IMR-90 (cell line): ENCODE data around the gene VTN. TPM values are rescaled to one million over a fixed set of nuclear protein-coding genes. Genes with fewer than 3 reads are reported as not detected.

Experiments used
- ATAC-seq: fragments of 200-7000 bp; cut with Tn5 transposase; 2 replicates; pipeline ENCODE4 v1.9.1; 2020; ENCODE audit warnings: low read depth, mild to moderate bottlenecking, moderate library complexity
- BruUV-seq: library from RNA; stranded (reverse); fragments of 400-500 nt; replicated peaks from 2 replicates; lab custom pipeline; 2021; lab: Mats Ljungman, UMichigan
- CTCF ChIA-PET: fragments of 300-600 bp; formaldehyde crosslinking; extraction: SDS; loops from one replicate; lab custom pipeline; 2021; ENCODE audit warnings: antibody characterized with exemption; lab: Yijun Ruan, JAX
- POLR2A ChIA-PET: fragments of 300-600 bp; sonication (Branson Sonifier 250); formaldehyde crosslinking; loops from one replicate; lab custom pipeline; 2022; ENCODE audit warnings: antibody characterized with exemption; ENCODE audit not compliant: unreplicated experiment; lab: Charles Lee
- DNase-seq: peaks from one replicate; pipeline ENCODE4 v3.0.0; 2013
- H2AFZ ChIP-seq: replicated peaks from 2 replicates; pipeline ENCODE3; 2013; ENCODE audit warnings: low read length, mild to moderate bottlenecking; ENCODE audit not compliant: poor library complexity
- H2AK5ac ChIP-seq: 2 replicates; pipeline ENCODE4 v1.6.1; 2013; ENCODE audit warnings: low read depth, low read length, inconsistent platforms
- H2AK9ac ChIP-seq: replicated peaks from 2 replicates; pipeline ENCODE3; 2013; ENCODE audit warnings: mild to moderate bottlenecking, low read depth, low read length, moderate library complexity; ENCODE audit not compliant: poor library complexity
- H2BK120ac ChIP-seq: 2 replicates; pipeline ENCODE4 v1.6.1; 2013; ENCODE audit warnings: low read depth, low read length, inconsistent platforms
- H2BK15ac ChIP-seq: 3 replicates; pipeline ENCODE4 v1.6.1; 2013; ENCODE audit warnings: low read depth, low read length, inconsistent platforms
- H2BK20ac ChIP-seq: 2 replicates; pipeline ENCODE4 v1.6.1; 2013; ENCODE audit warnings: low read depth, mild to moderate bottlenecking, inconsistent platforms, low read length, moderate library complexity
- H2BK5ac ChIP-seq: 2 replicates; pipeline ENCODE4 v1.6.1; 2013; ENCODE audit warnings: mild to moderate bottlenecking, low read depth, low read length, inconsistent platforms; ENCODE audit not compliant: poor library complexity, severe bottlenecking
- H3K14ac ChIP-seq: replicated peaks from 2 replicates; pipeline ENCODE4 v1.6.1; 2013; ENCODE audit warnings: low read depth, low read length, inconsistent platforms
- H3K18ac ChIP-seq: 2 replicates; pipeline ENCODE4 v1.6.1; 2013; ENCODE audit warnings: low read depth, low read length, control low read depth
- H3K23ac ChIP-seq: 2 replicates; pipeline ENCODE4 v1.6.1; 2013; ENCODE audit warnings: low read depth, low read length, inconsistent platforms
- H3K27ac ChIP-seq: 2 replicates; pipeline ENCODE4 v1.5.1; 2013; ENCODE audit warnings: mild to moderate bottlenecking, control low read depth, low read length; ENCODE audit not compliant: insufficient read depth
- H3K27me3 ChIP-seq: 2 replicates; pipeline ENCODE4 v1.6.1; 2013; ENCODE audit warnings: low read length; ENCODE audit not compliant: control insufficient read depth, insufficient read depth
- H3K36me3 ChIP-seq: 2 replicates; pipeline ENCODE4 v1.6.1; 2013; ENCODE audit warnings: low read length, mixed read lengths; ENCODE audit not compliant: control insufficient read depth, insufficient read depth
- H3K4ac ChIP-seq: 2 replicates; pipeline ENCODE4 v1.6.1; 2013; ENCODE audit warnings: low read depth, low read length, inconsistent platforms
- H3K4me1 ChIP-seq: 2 replicates; pipeline ENCODE4 v1.6.1; 2013; ENCODE audit warnings: low read length, mixed read lengths; ENCODE audit not compliant: control insufficient read depth, insufficient read depth
- H3K4me2 ChIP-seq: 2 replicates; pipeline ENCODE4 v1.6.1; 2013; ENCODE audit warnings: low read depth, mild to moderate bottlenecking, control low read depth, low read length, moderate library complexity
- H3K4me3 ChIP-seq: 2 replicates; pipeline ENCODE4 v1.5.1; 2013; ENCODE audit warnings: low read depth, mild to moderate bottlenecking, control low read depth, low read length, moderate library complexity; ENCODE audit not compliant: insufficient read depth
- H3K56ac ChIP-seq: 2 replicates; pipeline ENCODE4 v1.6.1; 2013; ENCODE audit warnings: low read length, inconsistent platforms; ENCODE audit not compliant: insufficient read depth; ENCODE audit errors: extremely low read depth
- H3K79me1 ChIP-seq, 2 experiments: 2 replicates each; pipeline ENCODE4 v1.6.1; 2013; ENCODE audit warnings: low read length in 2 of 2, inconsistent platforms in 1 of 2, low read depth in 1 of 2
- H3K9ac ChIP-seq: 2 replicates; pipeline ENCODE4 v1.6.1; 2013; ENCODE audit warnings: low read depth, low read length, control low read depth
- H3K9me1 ChIP-seq: 2 replicates; pipeline ENCODE4 v1.6.1; 2013; ENCODE audit warnings: low read length, inconsistent platforms; ENCODE audit not compliant: insufficient read depth
- H3K9me3 ChIP-seq: 2 replicates; pipeline ENCODE4 v1.6.1; 2013; ENCODE audit warnings: low read length; ENCODE audit not compliant: control insufficient read depth, insufficient read depth
- H4K20me1 ChIP-seq: 2 replicates; pipeline ENCODE4 v1.6.1; 2013; ENCODE audit warnings: low read length, inconsistent platforms; ENCODE audit not compliant: insufficient read depth
- H4K5ac ChIP-seq: 2 replicates; pipeline ENCODE4 v1.6.1; 2013; ENCODE audit warnings: mild to moderate bottlenecking, low read depth, low read length, control low read depth
- H4K8ac ChIP-seq, 2 experiments: 2 replicates each; pipeline ENCODE4 v1.6.1; 2013; ENCODE audit warnings: low read depth in 2 of 2, low read length in 2 of 2, control low read depth in 1 of 2, inconsistent platforms in 1 of 2
- H4K91ac ChIP-seq: 2 replicates; pipeline ENCODE4 v1.6.1; 2013; ENCODE audit warnings: low read depth, low read length, inconsistent platforms; ENCODE audit not compliant: insufficient read depth
- BHLHE40 ChIP-seq: fragments of 150-350 bp; IDR thresholded peaks from 2 replicates; pipeline ENCODE4 v1.6.1; 2016; ENCODE audit warnings: mild to moderate bottlenecking, low read depth, low read length
- FOS ChIP-seq: fragments of 150-350 bp; IDR thresholded peaks from 2 replicates; pipeline ENCODE4 v1.6.1; 2016; ENCODE audit warnings: low read depth, low read length
- MAFK ChIP-seq: IDR thresholded peaks from 2 replicates; pipeline ENCODE4 v1.6.1; 2012; ENCODE audit warnings: low read depth, low read length, improper control_type of control experiment
- MAZ ChIP-seq: IDR thresholded peaks from 2 replicates; pipeline ENCODE4 v1.6.1; 2012; ENCODE audit warnings: low read depth, mild to moderate bottlenecking, low read length, improper control_type of control experiment, moderate library complexity, borderline replicate concordance
- NFE2L2 ChIP-seq: fragments of 150-350 bp; IDR thresholded peaks from 2 replicates; pipeline ENCODE4 v1.6.1; 2016; ENCODE audit warnings: low read depth, mild to moderate bottlenecking, low read length
- POLR2A ChIP-seq: IDR thresholded peaks from 2 replicates; pipeline ENCODE4 v1.6.1; 2012; ENCODE audit warnings: mild to moderate bottlenecking, low read depth, low read length
- RAD21 ChIP-seq: IDR thresholded peaks from 2 replicates; pipeline ENCODE4 v1.6.1; 2012; ENCODE audit warnings: low read length, improper control_type of control experiment
- RCOR1 ChIP-seq: IDR thresholded peaks from 2 replicates; pipeline ENCODE4 v1.6.1; 2012; ENCODE audit warnings: mild to moderate bottlenecking, low read length, improper control_type of control experiment; ENCODE audit not compliant: insufficient replicate concordance
- WGBS, 2 experiments: methylation state at CpG; one replicate each; pipeline versions ENCODE4 v1.1.5 to v1.1.7; 2013; ENCODE audit warnings: missing lambda C conversion rate in 2 of 2; ENCODE audit not compliant: insufficient read length in 1 of 2; ENCODE audit errors: extremely low coverage in 2 of 2; 5-methylcytosine and 5-hydroxymethylcytosine counted together
- dilution Hi-C: fragments of 300-500 bp; cut with HindIII; formaldehyde crosslinking; loops from one replicate; pipeline ENCODE4 v1.14.3; 2018; ENCODE audit warnings: low sequenced_read_pairs; ENCODE audit not compliant: unreplicated experiment
- in situ Hi-C: fragments of 300-500 bp; cut with MboI; formaldehyde crosslinking; loops from 3 replicates; pipeline ENCODE4 v1.14.3; 2019; ENCODE audit warnings: low sequenced_read_pairs, inconsistent platforms, mixed read lengths
- intact Hi-C: fragments of 100-400 bp; cut with micrococcal nuclease; formaldehyde crosslinking; loops from 2 replicates; pipeline ENCODE4 v1.10.0; 2022
- polyA plus RNA-seq, 3 experiments: library from polyadenylated mRNA; depleted of rRNA; stranded (reverse); fragments of >200 nt; gene quantifications; 2 replicates each; pipeline ENCODE4 v1.2.3, GENCODE V29; 2012; ENCODE audit warnings: low replicate concordance in 1 of 3
- total RNA-seq: library from RNA; depleted of rRNA; stranded (reverse); fragments of >200 nt; gene quantifications from 2 replicates; pipeline ENCODE4 v1.2.3, GENCODE V29; 2012
- TF ChIP-seq, protein P1 (sequence below): fragments of 150-350 bp; IDR thresholded peaks from 2 replicates; pipeline ENCODE4 v1.6.1; 2017; ENCODE audit warnings: mild to moderate bottlenecking, antibody characterized with exemption, low read length, low read depth

The VTN gene
- total and polyA plus RNA-seq, 2 of the 4 experiments (the other 2 are of a cell fraction): 0.18 to 1.0 TPM

DNA sequence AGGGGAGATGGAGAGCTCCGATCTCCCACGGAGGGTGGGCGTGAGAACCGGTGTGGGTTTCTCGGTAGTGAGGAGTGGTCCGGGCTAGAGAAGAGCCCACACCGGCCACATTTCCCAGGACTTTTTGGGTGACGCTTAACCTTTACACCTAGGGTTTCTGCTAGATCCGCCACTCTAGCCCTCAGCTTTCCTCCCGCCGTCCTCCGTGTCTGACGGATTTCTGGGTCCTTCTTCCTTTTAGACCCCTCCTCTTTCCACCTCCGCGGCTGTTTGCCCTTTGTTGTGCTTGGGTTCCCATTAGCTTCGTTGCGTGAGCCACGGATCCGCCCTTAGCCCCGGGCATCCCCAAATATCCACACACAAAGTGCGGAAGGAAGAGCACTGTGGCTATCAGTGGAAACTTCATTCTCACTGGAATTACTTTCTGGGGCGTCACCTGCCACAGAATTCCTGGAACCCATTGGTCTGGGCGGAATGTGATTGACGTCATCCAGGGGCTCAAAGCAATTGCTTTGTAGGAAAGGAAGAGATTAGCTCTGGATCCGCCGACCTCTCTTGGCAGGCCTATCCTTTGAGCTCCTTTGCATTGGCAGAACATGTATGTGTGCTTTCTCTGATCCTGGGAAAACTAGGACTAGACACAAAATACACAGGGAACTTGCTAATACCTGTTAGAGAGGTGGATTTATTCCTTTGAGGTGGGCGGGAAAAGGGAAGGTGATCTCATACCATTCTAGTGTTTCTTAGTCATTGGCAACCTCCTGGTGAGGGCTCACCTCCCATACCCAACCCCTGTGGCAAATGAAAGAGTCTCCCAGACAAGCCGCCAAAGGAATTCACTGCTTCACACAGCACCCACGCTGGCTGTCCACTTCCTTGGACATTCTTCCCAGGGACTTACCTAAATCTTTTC, 33.9 kb downstream of the VTN start:
- Histone ChIP-seq H3K14ac (peak overlapping the region; percentile 82), H3K23ac (peak overlapping the region; percentile 83), H3K4me2 (peak overlapping the region; percentile 54), H4K8ac (peak overlapping the region; percentile 75 to 81; a peak in 2 of 4 replicates), H3K27me3 (no peaks in the 10 kb centered on the region), H2BK20ac (peak overlapping the region; percentile 7; the same call in 1 of the 2 replicates), H3K9ac (peak overlapping the region; percentile 64), H3K36me3 (peaks cover 24% of the 10 kb centered on the region), H3K56ac (peak overlapping the region; percentile 71), H3K4me1 (peaks cover 13% of the 10 kb centered on the region), H4K91ac (peak overlapping the region; percentile 72), H3K4ac (peak overlapping the region; percentile 86), H3K18ac (peak overlapping the region; percentile 1; the same call in 1 of the 2 replicates), H2AK9ac (peak overlapping the region; percentile 98), H2BK5ac (peak overlapping the region; percentile 45), H2AFZ (peak overlapping the region; percentile 93), H3K9me3 (no peaks in the 10 kb centered on the region), H3K9me1 (peaks cover 16% of the 10 kb centered on the region), H4K5ac (peak overlapping the region; percentile 21; the same call in 1 of the 2 replicates), H2BK120ac (peak overlapping the region; percentile 55), H4K20me1 (peaks cover 51% of the 10 kb centered on the region; the same call in 1 of the 2 replicates), H2BK15ac (peak overlapping the region; percentile 34; the same call in 1 of the 3 replicates), H3K79me1 (peaks cover 36 to 91% of the 10 kb centered on the region in 2 experiments), H3K27ac (peak overlapping the region; percentile 65), H2AK5ac (peak overlapping the region; percentile 92), H3K4me3 (peak overlapping the region; percentile 54)
- peak; percentile 94 for DNase-seq
- dilution Hi-C loops (no loop called here), intact Hi-C loops (loop anchor here (5.0 to 10.0 kb wide), 3 partner anchors 104 to 444 kb away; partner anchors contain the start of genes LYRM9 and NLK), in situ Hi-C loops (loop anchor here (25.0 kb wide), 1 partner anchor 799 kb away; no protein-coding TSS in a partner anchor)
- ChIA-PET POLR2A (interaction anchor here (1.2 to 1.8 kb wide), 2 partner anchors 11 to 21 kb away, joined by 4 to 8 read pairs; partner anchors contain the start of gene POLDIP2), CTCF (interaction anchor here (1.1 to 1.4 kb wide), 4 partner anchors 17 to 102 kb away, joined by 3 to 6 read pairs (median 4); no protein-coding TSS in a partner anchor)
- WGBS, 2 experiments: 5% methylated on average over 4 of the region's 29 CpGs; no CpG with 5 or more reads in 1 of the 2 experiments
- TF ChIP-seq, protein P1, sequence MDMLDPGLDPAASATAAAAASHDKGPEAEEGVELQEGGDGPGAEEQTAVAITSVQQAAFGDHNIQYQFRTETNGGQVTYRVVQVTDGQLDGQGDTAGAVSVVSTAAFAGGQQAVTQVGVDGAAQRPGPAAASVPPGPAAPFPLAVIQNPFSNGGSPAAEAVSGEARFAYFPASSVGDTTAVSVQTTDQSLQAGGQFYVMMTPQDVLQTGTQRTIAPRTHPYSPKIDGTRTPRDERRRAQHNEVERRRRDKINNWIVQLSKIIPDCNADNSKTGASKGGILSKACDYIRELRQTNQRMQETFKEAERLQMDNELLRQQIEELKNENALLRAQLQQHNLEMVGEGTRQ: peak; percentile 49
- peak; percentile 80 for TF ChIP-seq RCOR1
- no peak for TF ChIP-seq MAZ
- no peak for TF ChIP-seq MAFK
- 0 out of 2 replicates have a peak, but pooled peaks have one; percentile 14 for TF ChIP-seq FOS
- TF ChIP-seq BHLHE40: 0 out of 2 replicates have a peak, but pooled peaks have one; percentile 44
- TF ChIP-seq RAD21: 0 out of 2 replicates have a peak, but pooled peaks have one; percentile 3
- peak; percentile 88 for TF ChIP-seq POLR2A
- TF ChIP-seq NFE2L2: no peak
- no TSS peak for BruUV-seq
- peak; percentile 8 for ATAC-seq
